Activated CD8-positive, alpha-beta memory T cell treated with anti-CD3 and anti-CD28 coated beads for 4 hours (primary cell): ENCODE data around the gene BMAL1.

Source experiments
- DNase-seq, 2 donors: peaks; one replicate each; pipeline ENCODE4 v3.0.0-alpha.2; 2020; ENCODE audit warnings: low read depth in 2 of 2

The BMAL1 gene

GRCh38 chr11:13261591-13262061, 16.0 kb upstream of the BMAL1 start:
- DNase-seq: no peak

- no peak for DNase-seq
Observed at GRCh38 chr11:13262096-13262495, 15.5 kb upstream of the BMAL1 start.

- DNase-seq: no peak
Observed at GRCh38 chr11:13268791-13269190, 8.8 kb upstream of the BMAL1 start.

- DNase-seq: no peak
Observed at GRCh38 chr11:13269775-13270174, 7.8 kb upstream of the BMAL1 start.

- DNase-seq: no peak
Observed at GRCh38 chr11:13271060-13271693, 6.4 kb upstream of the BMAL1 start.

GRCh38 chr11:13276454-13276831, 1.1 kb upstream of the BMAL1 start:
- DNase-seq: no peak

GRCh38 chr11:13276832-13277767, 490 bp upstream of the BMAL1 start:
- DNase-seq: peak; percentile 89 to 92

- no peak for DNase-seq
Observed at GRCh38 chr11:13278609-13279486, 1.3 kb downstream of the BMAL1 start.

GRCh38 chr11:13279487-13279834, 1.9 kb downstream of the BMAL1 start:
- DNase-seq: no peak

GRCh38 chr11:13280092-13280722, 2.6 kb downstream of the BMAL1 start:
- DNase-seq: no peak

GRCh38 chr11:13280777-13281176, 3.2 kb downstream of the BMAL1 start:
- no peak for DNase-seq

- DNase-seq: no peak
Observed at GRCh38 chr11:13283636-13284035, 6.0 kb downstream of the BMAL1 start.

- DNase-seq: no peak
Observed at GRCh38 chr11:13284776-13285588, 7.4 kb downstream of the BMAL1 start.

GRCh38 chr11:13286279-13286821, 8.8 kb downstream of the BMAL1 start:
- DNase-seq: no peak

GRCh38 chr11:13287036-13287435, 9.4 kb downstream of the BMAL1 start:
- no peak for DNase-seq

- DNase-seq: no peak
Observed at GRCh38 chr11:13287681-13288080, 10.1 kb downstream of the BMAL1 start.

GRCh38 chr11:13288375-13289029, 10.9 kb downstream of the BMAL1 start:
- DNase-seq: no peak

GRCh38 chr11:13289081-13289480, 11.5 kb downstream of the BMAL1 start:
- no peak for DNase-seq

- DNase-seq: no peak
Observed at GRCh38 chr11:13290221-13290980, 12.8 kb downstream of the BMAL1 start.
